Liver (tissue), 9 donors: Measurements from ENCODE around the gene RICTOR. TPM values are rescaled to one million over a fixed set of nuclear protein-coding genes. Genes with fewer than 3 reads are reported as not detected.

ENCODE experiments used
- DNase-seq: peaks from one replicate; pipeline ENCODE4 v3.0.0-alpha.2; 2017; ENCODE audit warnings: low spot score
- H3K27ac ChIP-seq, 2 donors: one replicate each; pipeline ENCODE4 v1.7.0; 2013; ENCODE audit warnings: inconsistent platforms in 2 of 2, low read length in 2 of 2, control low read depth in 1 of 2, low read depth in 1 of 2, mild to moderate bottlenecking in 1 of 2
- H3K27me3 ChIP-seq, 4 donors: one replicate each; pipeline versions ENCODE4 v1.6.1 to v1.7.0; 2013; ENCODE audit warnings: low read length in 3 of 4, inconsistent platforms in 1 of 4, mild to moderate bottlenecking in 1 of 4, moderate library complexity in 1 of 4; ENCODE audit not compliant: control insufficient read depth in 4 of 4, insufficient read depth in 4 of 4
- H3K36me3 ChIP-seq, 4 donors: one replicate each; pipeline versions ENCODE4 v1.6.1 to v1.7.0; 2013; ENCODE audit warnings: low read length in 3 of 4, mild to moderate bottlenecking in 3 of 4, low read depth in 1 of 4, moderate library complexity in 1 of 4; ENCODE audit not compliant: control insufficient read depth in 4 of 4, insufficient read depth in 3 of 4
- H3K4me1 ChIP-seq, 4 donors: one replicate each; pipeline versions ENCODE4 v1.6.1 to v1.7.0; 2013; ENCODE audit warnings: low read length in 3 of 4, mild to moderate bottlenecking in 3 of 4, moderate library complexity in 1 of 4; ENCODE audit not compliant: control insufficient read depth in 4 of 4, insufficient read depth in 4 of 4
- H3K4me3 ChIP-seq, 3 donors: one replicate each; pipeline versions ENCODE4 v1.6.1 to v1.7.0; 2013; ENCODE audit warnings: low read length in 3 of 3, control low read depth in 1 of 3, low read depth in 1 of 3, mild to moderate bottlenecking in 1 of 3
- H3K9ac ChIP-seq, 2 donors: one replicate each; pipeline ENCODE4 v1.7.0; 2013; ENCODE audit warnings: low read length in 2 of 2, mild to moderate bottlenecking in 2 of 2, moderate library complexity in 2 of 2, control low read depth in 1 of 2, low read depth in 1 of 2
- H3K9me3 ChIP-seq, 4 donors: one replicate each; pipeline versions ENCODE4 v1.6.1 to v1.7.0; 2013; ENCODE audit warnings: low read length in 3 of 4; ENCODE audit not compliant: control insufficient read depth in 4 of 4
- EGR1 ChIP-seq, 2 donors: IDR thresholded peaks; 2 replicates each; pipeline ENCODE4 v1.6.1; 2016 to 2018; ENCODE audit warnings: antibody characterized with exemption in 2 of 2, low read depth in 2 of 2
- FOXA1 ChIP-seq: IDR thresholded peaks from 2 replicates; pipeline ENCODE4 v1.6.1; 2016; ENCODE audit warnings: antibody characterized with exemption
- FOXA2 ChIP-seq: IDR thresholded peaks from 2 replicates; pipeline ENCODE4 v1.6.1; 2016; ENCODE audit warnings: antibody characterized with exemption
- GABPA ChIP-seq, 2 donors: IDR thresholded peaks in 1 of 2; conservative IDR thresholded peaks in 1 of 2; 2 replicates each; pipeline ENCODE4 v1.6.1; 2016; ENCODE audit warnings: antibody characterized with exemption in 2 of 2, mild to moderate bottlenecking in 1 of 2, moderate library complexity in 1 of 2
- HNF4A ChIP-seq, 2 donors: conservative IDR thresholded peaks; 2 replicates each; pipeline ENCODE4 v1.6.1; 2016; ENCODE audit warnings: antibody characterized with exemption in 2 of 2, mild to moderate bottlenecking in 2 of 2
- HNF4G ChIP-seq: IDR thresholded peaks from 2 replicates; pipeline ENCODE4 v1.6.1; 2016; ENCODE audit warnings: antibody characterized with exemption
- JUND ChIP-seq, 2 donors: IDR thresholded peaks; 2 replicates each; pipeline ENCODE4 v1.6.1; 2016; ENCODE audit warnings: antibody characterized with exemption in 2 of 2
- NR2F2 ChIP-seq: IDR thresholded peaks from 2 replicates; pipeline ENCODE4 v1.6.1; 2016; ENCODE audit warnings: antibody characterized with exemption
- RAD21 ChIP-seq, 2 donors: IDR thresholded peaks; 2 replicates each; pipeline ENCODE4 v1.6.1; 2016; ENCODE audit warnings: antibody characterized with exemption in 2 of 2, mild to moderate bottlenecking in 2 of 2
- RXRA ChIP-seq, 2 donors: IDR thresholded peaks; 2 replicates each; pipeline ENCODE4 v1.6.1; 2017 to 2018; ENCODE audit warnings: antibody characterized with exemption in 2 of 2, mild to moderate bottlenecking in 1 of 2
- SP1 ChIP-seq: IDR thresholded peaks from 2 replicates; pipeline ENCODE4 v1.6.1; 2018; ENCODE audit warnings: antibody characterized with exemption, mild to moderate bottlenecking
- TAF1 ChIP-seq: conservative IDR thresholded peaks from 2 replicates; pipeline ENCODE4 v1.6.1; 2016; ENCODE audit warnings: antibody characterized with exemption, mild to moderate bottlenecking
- YY1 ChIP-seq: IDR thresholded peaks from 2 replicates; pipeline ENCODE4 v1.6.1; 2016; ENCODE audit warnings: antibody characterized with exemption, mild to moderate bottlenecking
- WGBS: extraction: QIAGEN DNeasy Blood & Tissue Kit; methylation state at CpG from one replicate; pipeline ENCODE4 v1.1.7; 2013; 5-methylcytosine and 5-hydroxymethylcytosine counted together
- polyA plus RNA-seq, 2 donors: library from polyadenylated mRNA; stranded (reverse) in 1 of 2; unstranded in 1 of 2; fragments of 200-250 nt in 1 of 2; fragments of >200 nt in 1 of 2; fragmentation: Nextera tagmentation in 1 of 2; extraction: Ambion mirVana in 1 of 2; gene quantifications; one replicate each; pipeline versions ENCODE4 v1.2.1 to v1.2.3, GENCODE V29; 2013 to 2015
- total RNA-seq, 2 donors: library from RNA; depleted of rRNA; stranded (reverse); fragments of >200 nt; gene quantifications; one replicate each; pipeline ENCODE4 v1.2.3, GENCODE V29; 2014
- TF ChIP-seq, protein P1 (sequence below): IDR thresholded peaks from 2 replicates; pipeline ENCODE4 v1.6.1; 2016; ENCODE audit warnings: antibody characterized with exemption, mild to moderate bottlenecking
- TF ChIP-seq, protein P2 (sequence below): IDR thresholded peaks from 2 replicates; pipeline ENCODE4 v1.6.1; 2016; ENCODE audit warnings: antibody characterized with exemption
- TF ChIP-seq, protein P3 (sequence below): IDR thresholded peaks from 2 replicates; pipeline ENCODE4 v1.6.1; 2016; ENCODE audit warnings: antibody characterized with exemption
- TF ChIP-seq, protein P4 (sequence below): fragments of 150-350 bp; IDR thresholded peaks from 2 replicates; pipeline ENCODE4 v1.5.1; 2017; ENCODE audit warnings: improper control_type of control experiment, low read depth, low read length; ENCODE audit not compliant: missing input control
- donor health status: healthy.
- donor health status: healthy.
- donor health status: healthy.
- donor health status: healthy.
- donor health status: healthy.

The RICTOR gene
- total and polyA plus RNA-seq, 4 donors, result 2.1 to 24.0 (median 15.0) TPM

DNA sequence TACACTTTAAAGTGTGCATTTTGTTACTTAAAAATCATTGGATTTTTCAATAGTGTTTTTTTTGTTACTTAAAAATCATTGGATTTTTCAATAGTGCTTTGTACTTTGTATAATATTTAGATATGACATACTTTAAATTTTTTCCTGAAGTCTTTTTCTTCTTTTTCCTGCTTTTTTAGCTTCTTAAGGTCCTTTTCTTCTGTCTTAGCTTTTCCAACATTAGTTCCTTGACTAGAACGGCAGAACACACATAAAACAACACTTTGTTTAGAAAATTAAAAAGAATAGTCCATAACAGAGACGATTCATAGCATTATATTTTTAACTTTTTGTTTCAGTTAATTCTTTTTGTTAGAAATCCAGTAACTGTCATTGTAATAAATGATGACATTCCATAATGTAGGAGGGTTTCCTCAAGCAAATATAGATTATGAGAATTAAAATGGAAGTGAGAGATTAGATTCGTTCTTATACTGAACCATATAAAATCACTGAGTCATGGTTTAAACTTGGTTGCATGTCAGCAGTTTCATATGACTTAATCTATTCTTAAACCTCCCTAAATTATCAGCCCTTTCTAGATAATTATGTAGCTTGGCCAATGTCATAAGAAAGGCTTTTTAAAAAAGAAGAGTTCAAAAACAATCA is 45.3 kb upstream of the RICTOR start:
- Histone ChIP-seq H3K27me3 (peaks cover 0 to 6% (median 0%) of the 10 kb centered on the region in 4 donors), H3K36me3 (no peaks in the 10 kb centered on the region), H3K27ac (no peak overlapping the region), H3K9ac (no peak overlapping the region), H3K4me3 (no peak overlapping the region), H3K4me1 (no peaks in the 10 kb centered on the region), H3K9me3 (no peaks in the 10 kb centered on the region)
- TF ChIP-seq FOXA2 (no peak), NR2F2 (no peak), RAD21 (IDR thresholded peaks at IDR 0.05) (no peak), SP1 (no peak), EGR1 (IDR thresholded peaks at IDR 0.05; ENCODE audit: low read depth in 2 of 2) (no peak), FOXA1 (no peak), JUND (IDR thresholded peaks at IDR 0.05) (no peak), YY1 (no peak), RXRA (IDR thresholded peaks at IDR 0.05) (no peak), TAF1 (no peak), HNF4A (conservative IDR thresholded peaks at IDR 0.05) (no peak), HNF4G (no peak), GABPA (IDR thresholded peaks at IDR 0.05 in 1 of 2, conservative IDR thresholded peaks at IDR 0.05 in 1 of 2) (no peak)
- TF ChIP-seq, protein P1, sequence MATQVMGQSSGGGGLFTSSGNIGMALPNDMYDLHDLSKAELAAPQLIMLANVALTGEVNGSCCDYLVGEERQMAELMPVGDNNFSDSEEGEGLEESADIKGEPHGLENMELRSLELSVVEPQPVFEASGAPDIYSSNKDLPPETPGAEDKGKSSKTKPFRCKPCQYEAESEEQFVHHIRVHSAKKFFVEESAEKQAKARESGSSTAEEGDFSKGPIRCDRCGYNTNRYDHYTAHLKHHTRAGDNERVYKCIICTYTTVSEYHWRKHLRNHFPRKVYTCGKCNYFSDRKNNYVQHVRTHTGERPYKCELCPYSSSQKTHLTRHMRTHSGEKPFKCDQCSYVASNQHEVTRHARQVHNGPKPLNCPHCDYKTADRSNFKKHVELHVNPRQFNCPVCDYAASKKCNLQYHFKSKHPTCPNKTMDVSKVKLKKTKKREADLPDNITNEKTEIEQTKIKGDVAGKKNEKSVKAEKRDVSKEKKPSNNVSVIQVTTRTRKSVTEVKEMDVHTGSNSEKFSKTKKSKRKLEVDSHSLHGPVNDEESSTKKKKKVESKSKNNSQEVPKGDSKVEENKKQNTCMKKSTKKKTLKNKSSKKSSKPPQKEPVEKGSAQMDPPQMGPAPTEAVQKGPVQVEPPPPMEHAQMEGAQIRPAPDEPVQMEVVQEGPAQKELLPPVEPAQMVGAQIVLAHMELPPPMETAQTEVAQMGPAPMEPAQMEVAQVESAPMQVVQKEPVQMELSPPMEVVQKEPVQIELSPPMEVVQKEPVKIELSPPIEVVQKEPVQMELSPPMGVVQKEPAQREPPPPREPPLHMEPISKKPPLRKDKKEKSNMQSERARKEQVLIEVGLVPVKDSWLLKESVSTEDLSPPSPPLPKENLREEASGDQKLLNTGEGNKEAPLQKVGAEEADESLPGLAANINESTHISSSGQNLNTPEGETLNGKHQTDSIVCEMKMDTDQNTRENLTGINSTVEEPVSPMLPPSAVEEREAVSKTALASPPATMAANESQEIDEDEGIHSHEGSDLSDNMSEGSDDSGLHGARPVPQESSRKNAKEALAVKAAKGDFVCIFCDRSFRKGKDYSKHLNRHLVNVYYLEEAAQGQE, result no peak
- TF ChIP-seq, protein P2, sequence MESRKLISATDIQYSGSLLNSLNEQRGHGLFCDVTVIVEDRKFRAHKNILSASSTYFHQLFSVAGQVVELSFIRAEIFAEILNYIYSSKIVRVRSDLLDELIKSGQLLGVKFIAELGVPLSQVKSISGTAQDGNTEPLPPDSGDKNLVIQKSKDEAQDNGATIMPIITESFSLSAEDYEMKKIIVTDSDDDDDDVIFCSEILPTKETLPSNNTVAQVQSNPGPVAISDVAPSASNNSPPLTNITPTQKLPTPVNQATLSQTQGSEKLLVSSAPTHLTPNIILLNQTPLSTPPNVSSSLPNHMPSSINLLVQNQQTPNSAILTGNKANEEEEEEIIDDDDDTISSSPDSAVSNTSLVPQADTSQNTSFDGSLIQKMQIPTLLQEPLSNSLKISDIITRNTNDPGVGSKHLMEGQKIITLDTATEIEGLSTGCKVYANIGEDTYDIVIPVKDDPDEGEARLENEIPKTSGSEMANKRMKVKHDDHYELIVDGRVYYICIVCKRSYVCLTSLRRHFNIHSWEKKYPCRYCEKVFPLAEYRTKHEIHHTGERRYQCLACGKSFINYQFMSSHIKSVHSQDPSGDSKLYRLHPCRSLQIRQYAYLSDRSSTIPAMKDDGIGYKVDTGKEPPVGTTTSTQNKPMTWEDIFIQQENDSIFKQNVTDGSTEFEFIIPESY, result no peak
- TF ChIP-seq, protein P3, sequence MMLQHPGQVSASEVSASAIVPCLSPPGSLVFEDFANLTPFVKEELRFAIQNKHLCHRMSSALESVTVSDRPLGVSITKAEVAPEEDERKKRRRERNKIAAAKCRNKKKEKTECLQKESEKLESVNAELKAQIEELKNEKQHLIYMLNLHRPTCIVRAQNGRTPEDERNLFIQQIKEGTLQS, result no peak
- TF ChIP-seq, protein P4, sequence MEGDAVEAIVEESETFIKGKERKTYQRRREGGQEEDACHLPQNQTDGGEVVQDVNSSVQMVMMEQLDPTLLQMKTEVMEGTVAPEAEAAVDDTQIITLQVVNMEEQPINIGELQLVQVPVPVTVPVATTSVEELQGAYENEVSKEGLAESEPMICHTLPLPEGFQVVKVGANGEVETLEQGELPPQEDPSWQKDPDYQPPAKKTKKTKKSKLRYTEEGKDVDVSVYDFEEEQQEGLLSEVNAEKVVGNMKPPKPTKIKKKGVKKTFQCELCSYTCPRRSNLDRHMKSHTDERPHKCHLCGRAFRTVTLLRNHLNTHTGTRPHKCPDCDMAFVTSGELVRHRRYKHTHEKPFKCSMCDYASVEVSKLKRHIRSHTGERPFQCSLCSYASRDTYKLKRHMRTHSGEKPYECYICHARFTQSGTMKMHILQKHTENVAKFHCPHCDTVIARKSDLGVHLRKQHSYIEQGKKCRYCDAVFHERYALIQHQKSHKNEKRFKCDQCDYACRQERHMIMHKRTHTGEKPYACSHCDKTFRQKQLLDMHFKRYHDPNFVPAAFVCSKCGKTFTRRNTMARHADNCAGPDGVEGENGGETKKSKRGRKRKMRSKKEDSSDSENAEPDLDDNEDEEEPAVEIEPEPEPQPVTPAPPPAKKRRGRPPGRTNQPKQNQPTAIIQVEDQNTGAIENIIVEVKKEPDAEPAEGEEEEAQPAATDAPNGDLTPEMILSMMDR, result no peak
- no peak for DNase-seq
- 80% methylated on average over 3 of the region's 3 CpGs for WGBS
